Measurements from ENCODE around the gene NRXN3.

NRXN3 gene

DNA sequence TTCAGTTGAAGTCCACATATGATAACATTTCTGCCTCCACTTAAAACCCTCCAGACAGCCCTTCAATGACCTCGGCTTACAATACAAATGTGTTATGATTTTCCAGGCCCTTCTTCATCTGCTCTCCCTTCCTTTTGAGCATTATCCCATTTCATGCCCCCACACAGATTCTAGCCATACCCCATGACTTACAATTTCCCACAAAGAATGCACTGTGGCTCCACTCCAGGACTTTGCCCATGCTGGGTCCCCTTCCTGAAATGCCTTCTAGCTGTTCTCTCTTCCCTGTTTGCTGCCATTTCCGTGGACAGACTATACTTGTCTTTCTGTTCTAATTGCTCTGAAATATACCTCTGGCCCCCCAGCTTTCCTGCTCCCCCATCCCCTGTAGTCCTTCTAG, 1078.0 kb downstream of the NRXN3 start:
- no peak for DNase-seq (ENCODE audit: extremely low read depth, low read depth)
- TF ChIP-seq, protein P1, sequence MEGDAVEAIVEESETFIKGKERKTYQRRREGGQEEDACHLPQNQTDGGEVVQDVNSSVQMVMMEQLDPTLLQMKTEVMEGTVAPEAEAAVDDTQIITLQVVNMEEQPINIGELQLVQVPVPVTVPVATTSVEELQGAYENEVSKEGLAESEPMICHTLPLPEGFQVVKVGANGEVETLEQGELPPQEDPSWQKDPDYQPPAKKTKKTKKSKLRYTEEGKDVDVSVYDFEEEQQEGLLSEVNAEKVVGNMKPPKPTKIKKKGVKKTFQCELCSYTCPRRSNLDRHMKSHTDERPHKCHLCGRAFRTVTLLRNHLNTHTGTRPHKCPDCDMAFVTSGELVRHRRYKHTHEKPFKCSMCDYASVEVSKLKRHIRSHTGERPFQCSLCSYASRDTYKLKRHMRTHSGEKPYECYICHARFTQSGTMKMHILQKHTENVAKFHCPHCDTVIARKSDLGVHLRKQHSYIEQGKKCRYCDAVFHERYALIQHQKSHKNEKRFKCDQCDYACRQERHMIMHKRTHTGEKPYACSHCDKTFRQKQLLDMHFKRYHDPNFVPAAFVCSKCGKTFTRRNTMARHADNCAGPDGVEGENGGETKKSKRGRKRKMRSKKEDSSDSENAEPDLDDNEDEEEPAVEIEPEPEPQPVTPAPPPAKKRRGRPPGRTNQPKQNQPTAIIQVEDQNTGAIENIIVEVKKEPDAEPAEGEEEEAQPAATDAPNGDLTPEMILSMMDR (IDR thresholded peaks at IDR 0.05; ENCODE audit: low read depth, low read length) = no peak

DNA sequence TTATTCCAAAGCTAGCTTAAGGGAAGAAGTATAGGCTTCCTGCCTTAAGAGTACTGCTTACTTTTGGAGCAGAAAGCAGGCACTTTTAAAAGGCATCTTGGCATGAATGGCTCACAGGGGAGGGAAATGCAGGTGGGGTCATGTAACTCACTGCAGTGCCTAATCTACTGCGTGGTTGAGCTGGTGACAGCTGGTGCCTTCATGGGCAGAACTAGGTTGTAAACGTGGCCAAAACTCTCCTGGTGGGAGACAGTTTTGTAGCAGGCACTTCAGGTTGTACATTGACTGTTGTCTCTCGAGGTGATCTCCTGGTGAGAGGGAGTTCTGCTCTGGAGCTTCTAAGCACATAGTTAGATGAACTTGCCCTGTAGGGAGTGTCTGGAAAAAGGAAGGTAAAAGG, 1078.6 kb downstream of the NRXN3 start:
- DNase-seq (ENCODE audit: extremely low read depth, low read depth) = no peak
- TF ChIP-seq, protein P1 (IDR thresholded peaks at IDR 0.05; ENCODE audit: low read depth, low read length) = no peak

DNA sequence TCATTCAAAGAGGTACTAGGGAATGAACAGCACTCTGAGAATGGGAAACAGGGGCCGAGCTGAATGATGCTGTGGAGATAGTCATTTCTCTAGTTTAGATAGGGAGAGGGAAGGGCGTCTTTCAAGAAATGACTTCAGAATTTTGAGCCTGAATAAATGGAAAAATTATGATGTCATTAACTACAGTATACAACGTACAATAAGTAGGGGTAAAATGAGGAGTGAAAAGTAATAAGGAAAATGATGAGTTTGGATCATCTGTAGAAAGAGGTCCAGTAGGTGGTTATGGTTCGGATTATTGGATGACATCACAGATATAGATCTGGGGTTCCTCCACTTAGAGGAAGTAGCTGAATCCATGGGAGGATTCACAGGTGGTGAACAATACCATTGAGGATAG, 1081.1 kb downstream of the NRXN3 start:
- TF ChIP-seq, protein P1 (IDR thresholded peaks at IDR 0.05; ENCODE audit: low read depth, low read length) = no peak
- DNase-seq (ENCODE audit: extremely low read depth, low read depth) = no peak

DNA sequence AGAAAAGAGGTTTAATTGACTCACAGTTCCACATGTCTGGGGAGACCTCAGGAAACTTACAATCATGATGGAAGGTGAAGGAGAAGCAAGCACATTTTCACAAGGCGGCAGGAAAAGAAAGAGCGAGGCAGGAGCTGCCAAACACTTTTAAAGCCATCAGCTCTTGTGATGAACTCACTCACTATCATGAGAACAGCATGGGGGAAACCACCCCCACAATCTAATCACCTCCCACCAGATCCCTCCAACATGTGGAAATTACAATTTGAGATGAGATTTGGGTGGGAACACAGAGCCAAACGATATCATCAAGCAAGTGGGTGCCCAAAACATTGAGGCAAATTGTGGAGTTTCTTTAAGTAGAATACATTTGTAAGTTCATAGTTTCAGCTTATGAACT, 1083.4 kb downstream of the NRXN3 start:
- DNase-seq (ENCODE audit: extremely low read depth, low read depth) = no peak
- TF ChIP-seq, protein P1 (IDR thresholded peaks at IDR 0.05; ENCODE audit: low read depth, low read length) = no peak

DNA sequence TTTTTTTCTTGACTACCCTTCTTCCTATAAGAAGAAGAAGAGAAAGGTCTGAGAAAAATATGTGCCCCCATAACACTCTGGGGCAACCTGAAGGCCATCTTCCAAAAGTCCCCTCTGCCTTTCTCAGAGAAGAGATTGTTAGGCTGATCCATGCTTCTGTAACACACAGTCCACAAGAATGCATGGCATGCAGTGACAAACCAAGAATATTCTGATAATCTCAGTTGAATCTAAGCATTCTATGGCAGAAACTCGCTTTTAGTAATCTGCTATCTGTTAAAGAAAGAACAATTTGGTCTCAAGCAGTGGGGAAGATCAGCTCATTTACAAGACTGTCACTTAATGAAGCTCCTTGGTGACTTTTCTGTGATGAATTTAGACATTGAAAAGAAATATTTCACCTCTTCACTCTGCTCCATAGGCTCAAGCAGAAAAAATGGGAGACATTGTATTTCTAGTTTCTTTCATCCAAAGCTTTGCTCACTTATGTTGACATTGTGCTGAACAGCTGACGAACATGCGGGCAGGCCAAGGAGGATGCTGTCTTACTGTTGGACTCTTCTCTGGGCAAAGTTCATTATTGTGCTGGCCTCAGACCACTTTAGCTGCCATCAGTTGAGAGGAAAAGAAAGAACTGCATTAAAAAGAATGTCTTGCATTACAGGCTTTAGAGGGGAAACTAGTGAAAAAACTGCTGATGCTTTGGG, 1084.0 kb downstream of the NRXN3 start:
- DNase-seq (ENCODE audit: extremely low read depth, low read depth) = no peak
- TF ChIP-seq, protein P1 (IDR thresholded peaks at IDR 0.05; ENCODE audit: low read depth, low read length) = no peak

DNA sequence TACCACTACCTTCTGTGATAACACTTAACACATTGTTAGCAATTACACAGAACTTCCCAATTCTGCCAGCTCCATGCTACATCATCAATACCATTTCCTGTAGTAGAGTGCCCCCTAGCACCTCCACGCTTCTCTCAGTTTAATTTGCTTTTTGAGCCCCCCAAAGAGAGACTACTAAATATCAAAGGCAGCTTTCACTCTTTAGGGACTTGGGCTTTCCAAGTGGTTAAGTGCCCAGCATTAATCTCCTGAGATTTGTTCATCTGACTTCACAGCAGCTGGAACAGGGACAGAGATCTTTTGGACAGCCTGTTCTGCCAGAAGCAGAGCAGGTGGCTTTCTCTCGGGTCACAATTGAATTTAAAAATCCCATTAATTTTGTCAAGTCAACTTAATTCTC, 1086.2 kb downstream of the NRXN3 start:
- DNase-seq (ENCODE audit: extremely low read depth, low read depth) = no peak
- TF ChIP-seq, protein P1 (IDR thresholded peaks at IDR 0.05; ENCODE audit: low read depth, low read length) = no peak

DNA sequence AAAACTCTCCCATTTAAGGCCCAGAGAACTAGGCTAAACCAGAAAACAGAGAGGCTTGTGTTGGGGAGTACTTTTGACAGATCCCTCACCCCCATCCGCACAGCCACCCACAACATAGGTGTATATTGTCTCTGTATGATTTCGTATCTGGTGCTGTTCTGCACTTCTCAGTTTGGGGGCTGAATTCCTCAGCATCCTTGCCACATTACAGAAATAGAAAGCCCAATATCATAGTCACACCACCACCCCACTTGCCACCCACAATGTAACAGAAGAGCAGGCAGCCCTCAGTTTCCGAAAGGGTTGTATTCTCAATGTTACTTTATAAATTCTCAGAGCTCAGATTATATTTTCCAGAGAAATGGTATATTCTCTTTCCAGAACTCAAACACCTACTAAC, 1090.2 kb downstream of the NRXN3 start:
- TF ChIP-seq, protein P1 (IDR thresholded peaks at IDR 0.05; ENCODE audit: low read depth, low read length) = no peak
- DNase-seq (ENCODE audit: extremely low read depth, low read depth) = no peak
